ENCODE results near the gene NLK. TPM values are rescaled to one million over a fixed set of nuclear protein-coding genes. Genes with fewer than 3 reads are reported as not detected.
"Not testable (repeated sequence)": the region's sequence is repeated elsewhere in the genome, so short reads cannot be mapped to it uniquely, and the experiment has no call there.

NLK gene
- total and polyA plus RNA-seq, 10 of the 15 experiments (the other 5 are each of a cell fraction or from before 2014, with no cell fraction given): 5.0 to 22.9 (median 15.0) TPM

GRCh38 chr17:28035884-28036283 is 6.6 kb upstream of the NLK start:
- BruUV-seq (replicated peaks); H3K36me3 ChIP-seq (ENCODE audit: control insufficient read depth in 2 of 2, insufficient read depth in 2 of 2, low read length in 1 of 2); DNase-seq (ENCODE audit: low read depth, low spot score); CTCF ChIA-PET; H3K4me2 ChIP-seq (ENCODE audit: control insufficient read depth, insufficient read depth); H3K79me2 ChIP-seq (ENCODE audit: control insufficient read depth, insufficient read depth, low read length); H4K20me1 ChIP-seq (ENCODE audit: control insufficient read depth, insufficient read depth); H3K4me3 ChIP-seq; SMC1A ChIA-PET (ENCODE audit: uncharacterized antibody, unreplicated experiment); POLR2A ChIA-PET; RAD21 ChIA-PET (ENCODE audit: unreplicated experiment); in situ Hi-C loops (cut with MboI); H3K9ac ChIP-seq (ENCODE audit: control insufficient read depth, insufficient read depth, low read length); intact Hi-C loops (cut with micrococcal nuclease; ENCODE audit: unreplicated experiment); FAIRE-seq; ATAC-seq; H3K4me1 ChIP-seq (ENCODE audit: control insufficient read depth, insufficient read depth, low read length); H3K27ac ChIP-seq (ENCODE audit: control insufficient read depth, insufficient read depth); H3K27me3 ChIP-seq (replicated peaks in 1 of 2; ENCODE audit: control insufficient read depth in 2 of 2, insufficient read depth in 2 of 2, low read length in 1 of 2); H3K9me3 ChIP-seq (replicated peaks; ENCODE audit: control insufficient read depth, insufficient read depth, low read length); H2AFZ ChIP-seq (ENCODE audit: control insufficient read depth, low read depth, low read length): not testable (repeated sequence)
- WGBS (ENCODE audit: insufficient coverage, insufficient replicate concordance, low lambda C conversion rate, missing lambda C conversion rate): 71% methylated on average over 2 of the region's 2 CpGs

DNA sequence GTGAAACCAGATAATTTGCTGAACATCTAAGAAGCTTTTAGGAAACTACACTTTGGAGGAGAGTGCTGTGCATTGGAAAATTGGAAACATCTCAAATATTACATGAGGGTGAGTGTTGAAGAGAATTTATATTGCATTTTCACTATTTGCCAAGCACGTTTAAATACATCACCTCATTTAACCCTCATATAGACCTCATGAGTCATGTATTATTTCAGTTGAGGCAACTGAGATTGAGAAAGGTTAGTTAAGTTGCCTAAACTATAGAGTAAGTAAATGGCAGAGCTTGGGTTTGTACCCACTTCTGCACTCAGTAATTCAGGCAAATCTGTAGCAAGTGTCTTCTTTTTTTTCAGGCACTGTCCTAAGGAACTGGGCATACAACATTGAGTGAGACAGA is 3.7 kb upstream of the NLK start:
- 0% methylated on average over 1 of the region's 1 CpG for WGBS (ENCODE audit: insufficient coverage, insufficient replicate concordance, low lambda C conversion rate, missing lambda C conversion rate)
- in situ Hi-C loops (cut with MboI): no loop called here
- Histone ChIP-seq H3K4me2 (ENCODE audit: control insufficient read depth, insufficient read depth) (no peak overlapping the region), H3K27me3 (replicated peaks in 1 of 2; ENCODE audit: control insufficient read depth in 2 of 2, insufficient read depth in 2 of 2, low read length in 1 of 2) (no peaks in the 10 kb centered on the region), H2AFZ (ENCODE audit: control insufficient read depth, low read depth, low read length) (no peak overlapping the region), H3K4me1 (ENCODE audit: control insufficient read depth, insufficient read depth, low read length) (no peaks in the 10 kb centered on the region), H3K79me2 (ENCODE audit: control insufficient read depth, insufficient read depth, low read length) (peaks cover 12% of the 10 kb centered on the region), H3K9me3 (replicated peaks; ENCODE audit: control insufficient read depth, insufficient read depth, low read length) (no peaks in the 10 kb centered on the region; the same call in 2 of the 3 replicates), H3K27ac (ENCODE audit: control insufficient read depth, insufficient read depth) (no peak overlapping the region), H3K4me3 (no peak overlapping the region), H3K9ac (ENCODE audit: control insufficient read depth, insufficient read depth, low read length) (no peak overlapping the region), H3K36me3 (ENCODE audit: control insufficient read depth in 2 of 2, insufficient read depth in 2 of 2, low read length in 1 of 2) (no peaks in the 10 kb centered on the region), H4K20me1 (ENCODE audit: control insufficient read depth, insufficient read depth) (no peaks in the 10 kb centered on the region)
- no TSS peak for BruUV-seq (replicated peaks)
- POLR2A ChIA-PET: interaction anchor here (0.6 to 0.7 kb wide), 2 partner anchors 48 to 859 kb away, joined by 4 to 5 read pairs; no protein-coding TSS in a partner anchor
- RAD21 ChIA-PET (ENCODE audit: unreplicated experiment): no interaction called here
- TF ChIP-seq POLR2A (IDR thresholded peaks at IDR 0.05; ENCODE audit: low read depth, low read length) (no peak), CEBPZ (IDR thresholded peaks at IDR 0.05; ENCODE audit: low read depth, low read length) (no peak), GABPA (IDR thresholded peaks at IDR 0.05; ENCODE audit: low read depth) (no peak), CBX3 (IDR thresholded peaks at IDR 0.05; ENCODE audit: borderline replicate concordance, low read depth) (no peak), KLF5 (IDR thresholded peaks at IDR 0.05; ENCODE audit: partially characterized antibody) (no peak), MLLT1 (IDR thresholded peaks at IDR 0.05) (no peak), HDGF (IDR thresholded peaks at IDR 0.05) (no peak)
- TF ChIP-seq, protein P1, sequence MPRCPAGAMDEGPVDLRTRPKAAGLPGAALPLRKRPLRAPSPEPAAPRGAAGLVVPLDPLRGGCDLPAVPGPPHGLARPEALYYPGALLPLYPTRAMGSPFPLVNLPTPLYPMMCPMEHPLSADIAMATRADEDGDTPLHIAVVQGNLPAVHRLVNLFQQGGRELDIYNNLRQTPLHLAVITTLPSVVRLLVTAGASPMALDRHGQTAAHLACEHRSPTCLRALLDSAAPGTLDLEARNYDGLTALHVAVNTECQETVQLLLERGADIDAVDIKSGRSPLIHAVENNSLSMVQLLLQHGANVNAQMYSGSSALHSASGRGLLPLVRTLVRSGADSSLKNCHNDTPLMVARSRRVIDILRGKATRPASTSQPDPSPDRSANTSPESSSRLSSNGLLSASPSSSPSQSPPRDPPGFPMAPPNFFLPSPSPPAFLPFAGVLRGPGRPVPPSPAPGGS (IDR thresholded peaks at IDR 0.05; ENCODE audit: borderline replicate concordance, insufficient read depth, low read depth, low read length, poor library complexity, severe bottlenecking): no peak
- TF ChIP-seq, protein P2, sequence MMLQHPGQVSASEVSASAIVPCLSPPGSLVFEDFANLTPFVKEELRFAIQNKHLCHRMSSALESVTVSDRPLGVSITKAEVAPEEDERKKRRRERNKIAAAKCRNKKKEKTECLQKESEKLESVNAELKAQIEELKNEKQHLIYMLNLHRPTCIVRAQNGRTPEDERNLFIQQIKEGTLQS (IDR thresholded peaks at IDR 0.05; ENCODE audit: borderline replicate concordance, extremely low read depth, low read depth, low read length): no peak
- ATAC-seq: no peak
- no peak for FAIRE-seq
- CTCF ChIA-PET: no interaction called here
- intact Hi-C loops (cut with micrococcal nuclease; ENCODE audit: unreplicated experiment): no loop called here
- SMC1A ChIA-PET (ENCODE audit: uncharacterized antibody, unreplicated experiment): interaction anchor here (1.3 kb wide), 1 partner anchor 19 kb away, joined by 4 read pairs; no protein-coding TSS in a partner anchor
- DNase-seq (ENCODE audit: low read depth, low spot score): no peak

Data from GM12878 (cell line).